ENCODE results near the gene VSTM2A. TPM values are rescaled to one million over a fixed set of nuclear protein-coding genes. Genes with fewer than 3 reads are reported as not detected.

The VSTM2A gene
- total RNA-seq, 1 experiment from 2014 or later = not detected

- POLR2A ChIA-PET = no interaction called here
- Histone ChIP-seq H3K9ac (ENCODE audit: low read length) (no peak overlapping the region), H4K20me1 (ENCODE audit: insufficient read depth) (no peaks in the 10 kb centered on the region), H3K9me2 (ENCODE audit: insufficient read depth) (no peaks in the 10 kb centered on the region), H3K4me1 (ENCODE audit: control insufficient read depth in 1 of 2, insufficient read depth in 2 of 2, low read length in 2 of 2) (no peaks in the 10 kb centered on the region), H3K27me3 (ENCODE audit: insufficient read depth, low read length) (no peaks in the 10 kb centered on the region), H3K79me2 (ENCODE audit: insufficient read depth, low read length) (no peaks in the 10 kb centered on the region), H3K36me3 (ENCODE audit: control insufficient read depth in 1 of 2, insufficient read depth in 2 of 2, low read length in 2 of 2) (no peaks in the 10 kb centered on the region), H3K4me2 (ENCODE audit: low read length) (no peak overlapping the region), H3K4me3 (replicated peaks in 1 of 2; ENCODE audit: low read depth in 1 of 2, low read length in 2 of 2) (no peak overlapping the region), H3K9me3 (ENCODE audit: control insufficient read depth in 1 of 2, insufficient read depth in 1 of 2, low read depth in 1 of 2, low read length in 2 of 2) (no peaks in the 10 kb centered on the region), H3K27ac (ENCODE audit: low read depth, low read length) (no peak overlapping the region), H2AFZ (ENCODE audit: low read depth, low read length, poor library complexity, severe bottlenecking) (no peak overlapping the region)
- RAD21 ChIA-PET (ENCODE audit: low non-redundant PET in 1 of 2, low total read pairs in 2 of 2, uncharacterized antibody in 2 of 2, unreplicated experiment in 2 of 2) = no interaction called here
- DNase-seq (ENCODE audit: low read depth, low spot score) (no peak), ATAC-seq (no peak)
- CTCF ChIA-PET = no interaction called here
- intact Hi-C loops (cut with micrococcal nuclease) = no loop called here
- no peak for TF ChIP-seq EGR1 (IDR thresholded peaks at IDR 0.05; ENCODE audit: low read depth)
- no peak for TF ChIP-seq RAD21 (IDR thresholded peaks at IDR 0.05; ENCODE audit: low read depth)
- no peak for TF ChIP-seq ZNF274 (IDR thresholded peaks at IDR 0.05; ENCODE audit: low read depth, low read length)
- no TSS peak for BruUV-seq (replicated peaks)
Measured at GRCh38 chr7:54544527-54545240, 2.5 kb downstream of the VSTM2A start.

DNA sequence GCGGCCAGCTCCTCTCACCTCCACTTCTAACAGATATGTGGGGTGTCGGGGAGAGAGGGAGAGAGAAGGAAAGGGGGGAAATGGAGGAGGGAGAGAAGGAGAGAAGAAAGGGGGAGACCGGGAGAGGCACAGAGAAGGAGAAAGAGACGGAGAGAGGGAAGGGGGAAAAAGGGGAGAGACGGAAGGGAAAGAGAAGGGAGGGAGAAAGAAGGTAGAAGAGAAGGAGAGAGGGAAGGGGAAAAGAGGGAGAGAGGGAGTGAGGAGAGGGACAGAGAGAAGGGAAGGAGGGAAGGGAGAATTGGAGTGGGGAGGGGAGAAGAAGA lies 3.0 kb downstream of the VSTM2A start:
- Histone ChIP-seq H3K27ac (ENCODE audit: low read depth, low read length) (no peak overlapping the region), H3K9ac (ENCODE audit: low read length) (no peak overlapping the region), H3K9me2 (ENCODE audit: insufficient read depth) (no peaks in the 10 kb centered on the region), H3K4me3 (replicated peaks in 1 of 2; ENCODE audit: low read depth in 1 of 2, low read length in 2 of 2) (no peak overlapping the region), H3K27me3 (ENCODE audit: insufficient read depth, low read length) (no peaks in the 10 kb centered on the region), H3K79me2 (ENCODE audit: insufficient read depth, low read length) (no peaks in the 10 kb centered on the region), H4K20me1 (ENCODE audit: insufficient read depth) (no peaks in the 10 kb centered on the region), H3K4me2 (ENCODE audit: low read length) (no peak overlapping the region), H3K9me3 (ENCODE audit: control insufficient read depth in 1 of 2, insufficient read depth in 1 of 2, low read depth in 1 of 2, low read length in 2 of 2) (no peaks in the 10 kb centered on the region), H3K4me1 (ENCODE audit: control insufficient read depth in 1 of 2, insufficient read depth in 2 of 2, low read length in 2 of 2) (no peaks in the 10 kb centered on the region), H3K36me3 (ENCODE audit: control insufficient read depth in 1 of 2, insufficient read depth in 2 of 2, low read length in 2 of 2) (no peaks in the 10 kb centered on the region), H2AFZ (ENCODE audit: low read depth, low read length, poor library complexity, severe bottlenecking) (no peak overlapping the region)
- ATAC-seq = no peak
- intact Hi-C loops (cut with micrococcal nuclease) = no loop called here
- no TSS peak for BruUV-seq (replicated peaks)
- TF ChIP-seq POLR2AphosphoS5 (IDR thresholded peaks at IDR 0.05; ENCODE audit: low read depth, low read length) (no peak), EGR1 (IDR thresholded peaks at IDR 0.05; ENCODE audit: low read depth) (no peak), SIN3A (IDR thresholded peaks at IDR 0.05; ENCODE audit: low read depth) (no peak), EZH2phosphoT487 (IDR thresholded peaks at IDR 0.05; ENCODE audit: borderline replicate concordance) (no peak), FOSL1 (IDR thresholded peaks at IDR 0.05; ENCODE audit: low read depth) (no peak), CBX3 (IDR thresholded peaks at IDR 0.05; ENCODE audit: low read depth) (no peak), ZNF274 (IDR thresholded peaks at IDR 0.05; ENCODE audit: low read depth, low read length) (no peak), YY1 (IDR thresholded peaks at IDR 0.05; ENCODE audit: extremely low read depth, insufficient replicate concordance, low read depth, low read length) (no peak), REST (IDR thresholded peaks at IDR 0.05; ENCODE audit: low read depth) (no peak), SRF (IDR thresholded peaks at IDR 0.05; ENCODE audit: low read depth) (no peak), MAX (IDR thresholded peaks at IDR 0.05) (no peak), SP1 (IDR thresholded peaks at IDR 0.05; ENCODE audit: low read depth) (no peak), ELF1 (IDR thresholded peaks at IDR 0.05; ENCODE audit: borderline replicate concordance, low read depth) (no peak), EZH2 (IDR thresholded peaks at IDR 0.05) (no peak)
- TF ChIP-seq, protein P1, sequence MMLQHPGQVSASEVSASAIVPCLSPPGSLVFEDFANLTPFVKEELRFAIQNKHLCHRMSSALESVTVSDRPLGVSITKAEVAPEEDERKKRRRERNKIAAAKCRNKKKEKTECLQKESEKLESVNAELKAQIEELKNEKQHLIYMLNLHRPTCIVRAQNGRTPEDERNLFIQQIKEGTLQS (IDR thresholded peaks at IDR 0.05) = no peak
- DNase-seq (ENCODE audit: low read depth, low spot score) = no peak
- ChIA-PET RAD21 (ENCODE audit: low non-redundant PET in 1 of 2, low total read pairs in 2 of 2, uncharacterized antibody in 2 of 2, unreplicated experiment in 2 of 2) (no interaction called here), POLR2A (no interaction called here), CTCF (no interaction called here)

Measured in HCT116 (cell line).